Measurements from ENCODE around the gene ILF3.
A peak's percentile ranks its signal among the peaks of the same experiment; 100 is the strongest.

Gene ILF3

GRCh38 chr19:10678813-10679212 lies 24.7 kb downstream of the ILF3 start:
- no peak for DNase-seq

GRCh38 chr19:10679743-10680142 lies 25.6 kb downstream of the ILF3 start:
- no peak for DNase-seq

- DNase-seq, result no peak
Observed at GRCh38 chr19:10680545-10681135, 26.5 kb downstream of the ILF3 start.

GRCh38 chr19:10681658-10682057 lies 27.5 kb downstream of the ILF3 start:
- DNase-seq, result no peak

DNA sequence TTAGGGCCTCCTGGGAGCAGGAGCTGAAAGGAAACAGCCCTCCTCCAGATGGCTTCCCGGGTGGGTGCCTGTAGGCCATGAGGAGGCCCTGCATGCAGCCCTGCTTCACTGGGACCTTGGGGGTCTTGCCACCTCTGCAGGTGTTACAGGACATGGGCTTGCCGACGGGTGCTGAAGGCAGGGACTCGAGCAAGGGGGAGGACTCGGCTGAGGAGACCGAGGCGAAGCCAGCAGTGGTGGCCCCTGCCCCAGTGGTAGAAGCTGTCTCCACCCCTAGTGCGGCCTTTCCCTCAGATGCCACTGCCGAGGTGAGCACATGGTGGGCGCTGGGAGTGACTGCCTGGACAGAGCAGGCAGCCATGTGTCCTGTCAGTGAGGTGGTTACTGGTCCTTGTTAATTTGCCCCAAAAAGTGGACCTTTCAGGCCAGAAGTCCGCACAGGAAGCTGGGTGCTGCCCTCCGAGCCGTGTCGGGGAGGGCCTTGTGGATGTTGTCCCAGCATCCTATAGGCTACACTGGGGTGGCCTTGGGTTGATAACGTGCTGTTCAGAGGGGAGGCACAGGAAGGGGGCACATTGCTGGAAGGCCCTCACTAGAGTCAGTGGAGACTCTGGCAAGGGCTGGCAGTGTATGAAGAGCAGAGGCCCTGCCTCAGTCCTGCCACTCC lies 28.4 kb downstream of the ILF3 start:
- no peak for DNase-seq

GRCh38 chr19:10683064-10683426 lies 28.9 kb downstream of the ILF3 start:
- DNase-seq, result no peak

DNA sequence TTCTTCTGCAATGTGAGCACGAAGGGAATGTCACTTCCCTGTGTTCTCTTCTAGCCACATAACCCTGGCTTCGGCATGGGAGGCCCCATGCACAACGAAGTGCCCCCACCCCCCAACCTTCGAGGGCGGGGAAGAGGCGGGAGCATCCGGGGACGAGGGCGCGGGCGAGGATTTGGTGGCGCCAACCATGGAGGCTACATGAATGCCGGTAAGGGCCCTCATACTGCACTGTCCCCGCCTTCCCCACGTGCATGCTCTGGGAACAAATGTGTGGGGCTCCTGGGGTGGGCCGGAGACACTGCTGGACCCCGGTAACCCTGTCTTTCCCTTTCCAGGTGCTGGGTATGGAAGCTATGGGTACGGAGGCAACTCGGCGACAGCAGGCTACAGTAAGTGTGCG lies 29.4 kb downstream of the ILF3 start:
- DNase-seq, result no peak

DNA sequence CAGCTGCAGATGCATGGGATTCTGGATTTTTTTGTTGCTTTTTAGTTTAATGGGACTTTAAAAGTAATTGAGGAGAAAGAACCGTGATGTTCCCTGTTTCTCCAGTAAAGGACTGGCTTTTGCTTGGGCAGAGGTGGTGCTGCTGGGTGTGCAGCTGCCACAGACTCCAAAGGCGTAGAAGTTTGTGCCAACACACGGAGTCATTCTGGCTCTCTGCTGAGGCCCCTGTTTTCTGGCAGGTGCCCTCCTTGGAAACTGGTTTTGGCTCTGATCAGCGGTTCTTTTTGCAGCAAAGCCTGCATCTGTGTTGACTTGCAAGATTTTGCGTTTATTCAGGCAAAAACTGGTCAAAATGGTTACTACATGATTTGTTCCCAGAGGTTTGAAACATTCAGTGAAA lies 31.1 kb downstream of the ILF3 start:
- DNase-seq, result no peak

DNA sequence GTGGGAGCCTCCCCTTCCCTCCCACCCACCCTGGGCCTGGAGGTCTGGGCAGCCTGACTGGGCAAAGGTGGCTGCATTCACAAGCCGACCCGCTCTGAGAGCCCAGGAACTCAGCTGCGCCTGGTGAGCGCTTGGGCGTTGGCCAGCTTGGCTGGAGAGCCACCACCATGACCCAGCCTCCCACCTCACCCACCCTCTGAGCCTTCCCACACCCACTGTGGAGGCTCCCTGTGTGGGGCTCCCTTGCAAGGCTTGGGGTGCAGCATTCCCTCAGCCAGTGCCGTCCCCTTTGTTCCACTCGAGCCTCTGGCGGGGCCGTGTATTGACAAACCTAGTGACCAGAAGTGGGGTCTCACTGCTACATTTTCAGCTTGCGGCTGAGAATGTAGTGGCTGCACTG lies 32.0 kb downstream of the ILF3 start:
- DNase-seq, result no peak

GRCh38 chr19:10686661-10687517 lies 32.7 kb downstream of the ILF3 start:
- DNase-seq, result no peak

DNA sequence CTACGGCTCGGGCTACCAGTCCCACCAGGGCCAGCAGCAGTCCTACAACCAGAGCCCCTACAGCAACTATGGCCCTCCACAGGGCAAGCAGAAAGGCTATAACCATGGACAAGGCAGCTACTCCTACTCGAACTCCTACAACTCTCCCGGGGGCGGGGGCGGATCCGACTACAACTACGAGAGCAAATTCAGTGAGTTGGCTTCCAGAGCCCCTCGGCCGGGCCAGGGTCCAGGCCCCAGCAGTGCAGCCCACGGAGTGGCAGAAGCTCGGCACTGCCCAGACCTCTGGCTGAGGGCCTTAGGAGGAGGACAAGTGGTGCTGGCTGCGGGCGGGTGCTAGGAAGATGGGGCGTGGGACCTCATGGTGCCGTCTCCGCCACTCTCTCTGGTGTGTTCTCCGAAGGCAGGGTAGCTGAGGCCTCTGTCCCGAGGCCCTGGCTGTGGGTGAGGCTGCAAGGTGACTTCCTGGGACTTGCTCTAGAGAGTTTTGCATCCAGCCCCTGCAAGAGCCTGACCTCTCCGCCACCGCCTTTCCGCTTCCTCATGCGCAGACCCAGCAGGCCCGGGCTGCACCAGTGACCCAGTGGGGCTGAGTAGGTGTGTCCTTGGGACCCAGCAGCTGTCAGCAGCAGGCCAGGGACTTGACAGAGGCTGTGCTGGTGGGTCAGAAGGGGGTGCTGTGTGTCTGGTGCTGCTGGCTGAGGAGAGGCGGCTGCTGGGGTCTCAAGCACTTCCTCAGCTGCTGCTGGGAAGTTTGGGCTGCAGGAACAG lies 33.6 kb downstream of the ILF3 start:
- DNase-seq, result no peak

DNA sequence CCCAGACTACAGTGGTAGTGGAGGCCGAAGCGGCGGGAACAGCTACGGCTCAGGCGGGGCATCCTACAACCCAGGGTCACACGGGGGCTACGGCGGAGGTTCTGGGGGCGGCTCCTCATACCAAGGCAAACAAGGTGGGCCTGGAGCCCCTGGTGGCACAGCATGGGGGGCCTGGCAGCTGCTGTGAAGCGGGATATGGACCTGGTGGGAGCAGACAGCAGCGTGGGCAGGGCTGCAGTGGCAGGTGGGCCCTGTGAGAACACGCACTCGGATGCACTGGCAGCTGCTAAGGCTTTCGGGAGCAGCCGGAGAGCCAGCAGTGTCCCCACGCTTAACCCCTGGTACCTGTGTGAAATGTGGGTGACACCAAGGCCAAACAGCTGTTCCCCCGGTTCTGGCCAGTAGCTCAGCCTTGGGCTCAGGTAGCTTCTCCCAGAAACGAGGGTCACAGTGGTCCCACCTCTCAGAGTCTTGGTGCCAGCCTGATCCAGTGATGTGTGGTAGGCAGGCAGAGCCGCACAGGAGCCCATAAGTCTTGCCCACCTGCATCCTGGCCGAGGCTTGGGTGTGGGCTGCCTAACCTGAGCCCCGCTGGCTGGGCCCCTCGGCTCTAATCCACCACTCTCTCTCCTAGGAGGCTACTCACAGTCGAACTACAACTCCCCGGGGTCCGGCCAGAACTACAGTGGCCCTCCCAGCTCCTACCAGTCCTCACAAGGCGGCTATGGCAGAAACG lies 34.6 kb downstream of the ILF3 start:
- no peak for DNase-seq

DNA sequence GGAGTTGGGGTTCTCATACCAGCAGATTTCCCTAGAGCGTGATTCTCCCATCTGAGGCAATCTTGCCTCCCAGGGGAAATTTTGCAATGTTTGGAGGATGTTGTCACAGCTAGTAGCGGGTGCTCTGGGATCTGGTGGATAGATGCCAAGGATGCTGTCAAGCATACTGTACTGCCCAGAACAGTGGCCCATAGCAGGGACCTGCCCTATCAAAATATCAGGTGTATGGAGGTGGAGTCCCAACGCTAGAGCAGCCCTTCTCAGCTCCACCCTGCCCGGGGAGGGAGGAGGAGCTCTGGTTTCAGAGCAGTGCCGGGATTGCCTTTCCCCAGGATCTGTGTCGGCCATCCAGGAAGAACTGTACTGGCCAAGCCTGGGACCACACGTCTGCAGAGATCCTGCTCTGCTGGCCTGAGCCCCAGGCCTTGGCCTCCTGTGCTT lies 36.2 kb downstream of the ILF3 start:
- no peak for DNase-seq

DNA sequence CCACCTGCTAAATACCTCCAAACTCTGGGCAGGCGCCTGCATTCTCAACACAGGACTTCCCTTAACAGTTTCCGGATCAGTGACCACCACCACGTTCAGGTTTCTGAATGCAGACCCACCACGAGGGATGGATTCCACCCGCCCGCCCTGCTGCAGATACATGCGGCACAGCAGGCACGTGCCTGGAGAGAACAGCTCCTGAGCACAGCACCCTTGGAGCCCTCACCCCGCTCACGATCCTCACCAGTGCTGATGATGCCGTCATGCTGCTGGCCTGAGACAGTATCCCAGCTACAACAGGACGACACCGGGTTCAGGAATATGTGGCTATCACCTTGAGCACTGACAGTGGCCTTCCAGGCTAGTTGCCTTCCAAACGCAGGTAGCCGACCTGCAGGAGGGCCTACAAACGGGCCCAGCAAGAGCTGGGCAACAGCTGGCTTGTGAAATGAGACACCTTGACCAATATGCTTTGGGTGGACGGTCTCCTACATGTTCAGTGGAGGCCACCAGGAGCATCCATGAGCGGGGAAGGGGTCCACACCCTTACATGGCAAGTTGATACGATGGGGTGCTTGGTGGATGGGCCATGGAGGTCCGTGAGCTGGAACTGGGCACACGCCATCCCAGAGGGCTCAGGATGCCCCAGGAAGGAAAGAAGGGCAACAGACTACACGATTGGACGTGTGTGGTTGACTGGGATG lies 37.2 kb downstream of the ILF3 start:
- DNase-seq, result no peak

- no peak for DNase-seq
Observed at GRCh38 chr19:10691883-10692282, 37.7 kb downstream of the ILF3 start.

DNA sequence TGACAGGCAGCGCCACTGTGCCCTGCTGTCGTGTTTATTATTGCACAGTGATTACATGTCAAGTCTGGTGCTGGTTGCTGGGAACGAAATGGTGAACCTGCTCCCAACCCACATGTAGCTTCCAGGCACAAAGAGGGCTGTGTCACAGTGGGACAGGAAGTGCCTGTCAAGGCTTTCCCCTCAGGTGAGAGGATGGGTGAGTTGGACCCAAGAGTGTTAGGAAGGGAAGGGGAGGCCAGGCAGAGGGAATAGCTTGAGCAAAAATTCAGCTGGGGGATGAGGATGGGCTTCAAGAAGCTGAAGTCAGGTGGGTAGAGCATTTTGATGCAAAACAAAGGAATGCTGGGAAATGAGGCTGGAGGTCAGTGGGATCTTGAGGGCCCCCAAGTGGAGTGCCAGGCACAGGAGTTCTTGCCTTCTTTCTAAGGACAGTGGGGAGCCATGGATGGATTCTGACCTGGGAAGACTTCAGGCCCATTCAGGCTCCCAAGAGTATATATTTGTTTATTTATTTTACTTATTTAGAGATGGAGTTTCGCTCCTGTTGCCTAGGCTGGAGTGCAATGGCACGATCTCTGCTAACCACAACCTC lies 38.6 kb downstream of the ILF3 start:
- no peak for DNase-seq

GRCh38 chr19:10694706-10695307 lies 40.7 kb downstream of the ILF3 start:
- no peak for DNase-seq

DNA sequence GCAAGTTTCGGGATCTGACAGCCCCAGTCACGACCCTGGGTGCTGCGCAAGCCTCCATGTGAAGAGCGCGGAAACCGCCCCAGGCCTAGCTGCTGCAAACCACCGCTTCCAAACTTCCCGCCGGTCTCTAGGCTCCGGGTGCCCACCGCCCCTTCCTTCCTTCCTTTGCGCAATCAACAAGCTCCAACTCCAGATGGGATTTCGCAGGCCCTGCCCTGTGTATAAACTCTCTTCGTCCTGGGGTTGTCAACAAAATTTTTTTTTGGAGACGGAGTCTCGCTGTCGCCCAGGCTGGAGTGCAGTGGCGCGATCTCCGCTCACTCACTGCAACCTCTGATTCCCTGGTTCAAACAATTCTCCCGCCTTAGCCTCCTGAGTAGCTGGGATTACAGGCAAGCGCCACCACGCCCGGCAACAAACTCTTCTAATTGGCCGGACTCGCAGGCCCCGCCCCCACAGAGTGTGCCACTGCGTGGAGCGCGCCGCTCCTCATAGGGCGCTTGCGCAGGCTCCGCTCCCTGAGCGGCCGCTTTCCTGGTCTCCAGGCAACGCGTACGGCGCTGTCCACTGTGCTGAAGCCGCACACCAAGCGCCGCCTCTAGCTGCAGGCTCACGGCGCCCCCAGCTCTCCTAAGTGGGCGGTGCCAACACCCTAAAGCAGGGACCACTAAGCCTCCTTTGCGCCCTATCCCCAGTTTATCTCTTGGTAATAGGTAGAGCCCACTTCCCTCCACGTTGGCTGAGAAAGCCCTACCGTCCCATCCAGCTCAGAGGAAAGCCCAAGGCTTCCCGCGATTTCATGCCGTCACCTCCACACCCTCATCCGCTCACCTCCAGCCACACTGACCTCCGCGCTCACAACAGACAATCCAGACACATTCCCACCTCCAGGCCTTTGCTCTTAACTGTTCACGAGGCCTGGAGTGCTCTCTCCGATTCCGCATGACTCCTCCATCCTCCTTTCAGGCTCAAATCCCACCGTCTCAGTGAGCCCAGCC lies 41.6 kb downstream of the ILF3 start:
- peak; percentile 92 for DNase-seq

- DNase-seq, result peak; percentile 24
Observed at GRCh38 chr19:10699650-10700335, 45.6 kb downstream of the ILF3 start.

Data from amniotic stem cell (primary cell).